Body of pancreas (tissue), 4 donors: ENCODE data around the gene CNTNAP2.

ENCODE experiments used
- CTCF ChIP-seq, 7 experiments: fragments of 450-650 bp in 4 of 7; fragments of 200-600 bp in 3 of 7; sonication (generic) in 3 of 7; IDR thresholded peaks; one replicate each; pipeline ENCODE4 v1.5.1; 2016 to 2019; ENCODE audit warnings: antibody characterized with exemption in 7 of 7
- POLR2A ChIP-seq, 3 donors: fragments of 450-650 bp; IDR thresholded peaks; one replicate each; pipeline ENCODE4 v1.6.1; 2016; ENCODE audit warnings: antibody characterized with exemption in 3 of 3, mild to moderate bottlenecking in 2 of 3

DNA sequence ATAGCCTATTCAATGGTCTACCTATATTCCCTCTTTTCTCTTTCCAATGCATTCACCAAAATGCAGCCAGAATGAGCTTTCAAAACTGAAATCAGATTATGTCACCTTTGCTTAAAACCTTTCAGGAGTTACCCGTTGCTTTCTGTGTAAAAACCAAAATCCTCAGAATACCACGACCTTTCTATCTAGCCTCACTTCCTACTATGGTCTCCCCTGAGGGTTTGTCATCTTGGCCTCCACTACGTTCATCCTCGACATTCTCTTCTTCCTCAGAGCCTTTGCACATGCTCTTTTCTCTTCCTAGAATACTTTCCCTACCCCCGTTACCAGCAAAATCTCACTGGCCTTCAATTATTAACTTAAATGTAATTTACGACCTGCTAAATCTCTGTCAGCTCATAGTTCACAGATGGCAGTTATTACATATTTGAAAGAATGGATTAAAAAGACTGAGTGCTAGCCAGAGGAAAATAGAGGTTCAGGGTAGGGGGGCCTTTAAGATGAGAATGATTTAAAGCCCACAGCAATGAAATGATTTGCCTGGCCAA, 2093.1 kb downstream of the CNTNAP2 start:
- TF ChIP-seq CTCF (IDR thresholded peaks at IDR 0.05): no peak
- no peak for TF ChIP-seq POLR2A (IDR thresholded peaks at IDR 0.05)
